RKO (cell line): ENCODE data around the gene PCGF3.
"Not testable (repeated sequence)": the region's sequence is repeated elsewhere in the genome, so short reads cannot be mapped to it uniquely, and the experiment has no call there.

Source experiments
- DNase-seq: peaks from one replicate; pipeline ENCODE4 v3.0.0-alpha.2; 2016; ENCODE audit warnings: low spot score

The PCGF3 gene

GRCh38 chr4:797066-797465 lies 91.4 kb downstream of the PCGF3 start:
- DNase-seq = no peak

DNA sequence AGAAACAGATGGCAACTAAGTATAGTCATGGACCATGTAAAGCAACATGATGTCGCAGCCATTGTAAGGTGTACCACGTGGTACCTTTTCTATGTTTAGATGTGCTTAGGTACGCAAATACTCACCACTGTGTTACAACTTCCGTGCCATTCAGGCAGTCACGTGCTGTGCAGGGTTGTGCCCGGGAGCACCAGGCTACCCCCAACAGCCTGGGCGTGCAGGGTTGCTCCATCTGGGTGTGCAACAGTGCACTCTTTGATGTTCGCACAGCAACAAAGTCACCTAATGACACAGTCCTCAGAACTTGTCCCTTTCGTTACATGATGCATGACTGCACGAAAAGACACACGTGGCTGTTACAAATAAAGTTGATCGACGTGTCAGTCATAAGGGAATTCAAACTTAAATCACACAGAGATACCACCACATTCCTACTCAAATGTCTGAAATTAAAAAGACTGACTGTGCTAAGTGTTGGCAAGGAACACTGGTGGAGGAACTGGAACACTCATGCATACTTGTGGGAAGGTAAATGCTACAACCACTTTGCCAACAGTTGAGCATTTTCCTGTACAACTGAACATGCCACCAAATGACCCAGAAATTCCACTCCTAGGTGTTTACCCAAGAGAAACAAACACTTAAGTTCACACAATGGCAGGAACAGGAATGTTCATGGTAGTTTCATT lies 95.9 kb downstream of the PCGF3 start:
- DNase-seq = no peak

GRCh38 chr4:803884-804283 lies 98.3 kb downstream of the PCGF3 start:
- no peak for DNase-seq

DNA sequence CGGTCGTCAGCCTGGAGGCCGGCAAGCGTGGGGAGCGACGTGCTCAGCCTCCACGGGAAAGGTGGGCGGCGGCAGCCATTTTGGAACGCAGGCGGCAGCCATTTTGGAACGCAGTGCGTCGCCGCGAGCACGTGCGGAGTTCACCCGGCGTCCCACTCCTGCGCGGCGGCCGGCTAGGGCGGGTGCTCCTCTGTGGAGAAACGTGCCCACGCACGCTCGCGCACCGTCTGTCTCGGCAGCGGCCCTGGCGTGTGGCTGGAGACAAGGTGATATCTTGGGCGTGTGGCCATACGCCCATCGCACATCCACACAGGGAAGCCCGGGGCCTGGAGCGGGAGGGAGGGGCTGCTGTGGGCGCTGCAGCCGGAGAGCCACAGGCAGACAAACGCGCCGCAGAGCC lies 99.2 kb downstream of the PCGF3 start:
- no peak for DNase-seq

DNA sequence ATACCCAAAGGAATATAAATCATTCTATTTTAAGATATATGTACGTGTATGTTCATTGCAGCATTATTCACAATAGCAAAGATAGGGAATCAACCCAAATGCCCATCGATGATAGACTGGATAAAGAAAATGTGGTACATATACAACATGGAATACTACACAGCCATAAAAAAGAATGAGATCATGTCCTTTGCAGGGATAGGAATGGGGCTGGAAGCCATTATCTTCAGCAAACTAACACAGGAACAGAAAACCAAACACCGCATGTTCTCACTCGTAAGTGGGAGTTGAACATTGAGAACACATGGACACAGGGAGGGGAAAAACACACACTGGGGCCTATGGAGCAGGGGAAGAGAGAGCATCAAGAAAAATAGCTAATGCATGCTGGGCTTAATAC lies 101.3 kb downstream of the PCGF3 start:
- DNase-seq = not testable (repeated sequence)

DNA sequence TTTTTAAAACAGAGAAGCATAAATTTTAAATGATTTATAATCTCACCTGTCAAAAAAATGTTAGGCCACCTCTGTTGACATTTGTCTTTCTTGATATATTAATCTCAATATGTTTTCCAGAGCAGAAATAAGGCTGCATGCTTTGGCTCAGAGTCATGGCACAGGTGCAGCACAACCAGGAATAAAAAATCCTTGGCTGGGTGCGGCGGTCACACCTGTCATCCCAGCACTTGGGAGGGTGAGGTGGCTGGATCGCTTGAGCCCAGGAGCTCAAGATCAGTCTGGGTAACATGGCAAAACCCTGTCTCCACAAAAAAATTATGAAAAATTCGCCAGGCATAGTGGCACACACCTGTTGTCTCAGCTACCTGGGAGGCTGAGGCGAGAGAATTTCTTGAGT lies 102.2 kb downstream of the PCGF3 start:
- DNase-seq = no peak

DNA sequence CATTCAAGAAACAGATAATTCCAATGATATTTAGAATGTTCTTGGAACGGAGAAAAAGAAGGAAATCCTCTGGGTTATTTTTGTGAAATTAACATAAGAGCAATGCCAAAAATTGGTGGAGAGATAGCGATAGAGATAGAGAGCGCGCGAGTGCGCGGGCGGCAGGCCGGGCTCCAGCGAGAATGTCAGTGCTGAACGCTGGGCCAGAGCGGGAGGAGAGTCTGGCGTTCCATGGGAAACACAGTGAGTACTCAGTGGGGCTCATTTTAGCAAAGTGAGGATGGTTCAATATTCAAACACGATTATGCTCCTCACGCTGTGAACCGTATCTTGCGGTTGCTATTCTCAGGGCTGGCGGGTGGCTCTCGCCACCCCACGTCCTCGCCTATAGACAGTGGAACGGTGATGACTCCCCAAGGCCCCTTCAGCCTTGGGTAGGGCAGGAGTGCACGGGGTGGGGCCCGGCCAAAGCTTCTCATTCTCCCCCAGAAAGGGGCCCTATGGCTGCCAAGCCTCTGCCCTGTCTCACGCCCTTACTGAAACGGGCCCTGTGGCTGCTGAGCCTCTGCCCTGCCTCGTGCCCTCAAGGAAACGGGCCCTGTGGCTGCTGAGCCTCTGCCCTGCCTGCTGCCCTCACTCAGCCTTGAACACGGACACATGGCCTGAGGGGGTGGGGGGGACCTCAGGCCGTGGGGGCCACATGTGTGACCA lies 103.4 kb downstream of the PCGF3 start:
- no peak for DNase-seq

GRCh38 chr4:813900-814299 lies 108.3 kb downstream of the PCGF3 start:
- DNase-seq = no peak

- DNase-seq = no peak
Observed at GRCh38 chr4:814312-814850, 108.7 kb downstream of the PCGF3 start.

- no peak for DNase-seq
Observed at GRCh38 chr4:815464-816146, 110.0 kb downstream of the PCGF3 start.

DNA sequence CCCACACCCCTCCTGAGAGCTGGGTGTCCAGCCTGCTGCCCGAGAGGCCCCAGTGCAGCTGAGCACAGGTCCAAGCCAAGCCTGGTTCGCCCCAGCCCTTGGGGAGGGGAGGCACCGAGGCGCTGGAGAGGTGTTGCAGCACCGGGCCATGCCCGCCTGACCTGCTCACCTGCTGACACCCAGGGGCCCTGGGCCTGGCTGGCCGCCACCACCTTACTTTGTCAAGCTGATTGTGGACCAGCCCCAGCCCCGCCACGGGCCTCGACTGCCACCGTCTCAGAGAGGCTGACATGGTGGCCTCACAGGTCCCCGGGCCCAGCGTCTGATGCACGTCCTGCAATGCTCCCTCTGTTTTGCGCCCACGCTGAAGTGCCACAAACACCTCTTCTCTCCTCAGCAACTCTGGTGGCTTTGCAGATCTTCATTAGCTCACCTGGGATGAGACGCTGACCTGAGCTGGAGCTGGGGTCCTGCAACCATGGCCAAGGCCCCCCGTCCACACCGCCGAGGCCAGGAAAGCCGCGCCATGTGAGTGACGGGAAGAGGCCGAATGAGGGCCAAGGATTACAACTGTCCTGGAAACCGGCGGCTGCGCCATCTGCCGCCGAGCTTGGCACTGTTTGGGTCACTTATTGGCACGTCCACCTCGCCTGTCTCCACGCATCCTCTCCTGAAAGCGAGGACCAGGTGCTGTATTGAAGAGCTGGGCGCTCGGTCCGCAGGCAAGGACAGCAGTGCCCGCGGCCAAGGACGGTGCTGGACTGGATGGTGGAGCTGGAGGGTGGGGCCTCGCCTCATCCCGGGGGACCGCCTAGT lies 112.7 kb downstream of the PCGF3 start:
- DNase-seq = no peak

DNA sequence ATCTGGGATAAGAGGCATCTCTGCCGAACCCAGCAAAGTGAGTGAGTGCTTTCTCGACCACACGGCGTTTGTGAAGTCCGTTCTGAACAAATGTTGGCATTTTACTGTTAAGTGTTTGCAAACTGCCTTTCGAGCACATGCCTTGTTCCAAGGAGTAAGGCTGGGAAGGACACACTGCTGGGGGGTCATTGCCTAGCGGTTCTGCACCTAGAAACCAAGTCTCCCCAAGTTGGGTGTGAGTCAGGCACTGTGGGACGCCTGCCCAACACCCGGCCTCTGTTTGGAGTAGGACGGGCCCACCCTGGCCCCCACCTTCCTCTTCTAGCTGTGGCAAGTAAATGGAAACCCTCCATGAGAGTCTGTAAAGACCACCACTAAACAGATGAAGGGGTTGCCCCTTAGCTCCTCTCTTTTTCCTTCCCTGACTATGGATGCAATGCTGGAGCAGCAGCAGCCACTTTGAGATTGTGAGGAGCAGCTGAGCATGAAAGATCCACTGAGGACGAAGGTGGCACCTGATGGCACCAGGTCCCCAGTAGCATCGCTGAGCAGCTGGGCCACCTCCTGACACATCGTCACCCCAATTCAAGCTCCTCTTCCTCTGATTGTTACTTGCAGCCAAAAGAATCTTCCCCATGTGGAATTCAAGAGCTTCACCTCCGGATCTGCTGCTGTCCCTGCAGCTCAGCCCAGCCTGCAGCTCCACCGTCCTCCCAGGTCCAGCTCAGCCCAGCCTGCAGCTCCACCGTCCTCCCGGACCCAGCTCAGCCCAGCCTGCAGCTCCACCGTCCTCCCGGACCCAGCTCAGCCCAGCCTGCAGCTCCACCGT lies 114.0 kb downstream of the PCGF3 start:
- no peak for DNase-seq
